GM23338 (cell line): Measurements from ENCODE around the gene DKK2.

Experiments used
- CREB1 ChIP-seq: fragments of 250-450 bp; sonication (Bioruptor Pico); IDR thresholded peaks from 2 replicates; pipeline ENCODE4 v1.5.0; 2020; ENCODE audit warnings: low read depth, mild to moderate bottlenecking, moderate library complexity
- EZH2 ChIP-seq: fragments of 200-600 bp; sonication (generic); IDR thresholded peaks from one replicate; pipeline ENCODE4 v1.8.0; 2017; ENCODE audit warnings: antibody characterized with exemption, mild to moderate bottlenecking, low read depth; ENCODE audit not compliant: unreplicated experiment
- EZH2phosphoT487 ChIP-seq: fragments of 200-600 bp; sonication (generic); IDR thresholded peaks from one replicate; pipeline ENCODE4 v1.8.1; 2018; ENCODE audit warnings: antibody characterized with exemption; ENCODE audit not compliant: unreplicated experiment
- NANOG ChIP-seq: IDR thresholded peaks from 2 replicates; pipeline ENCODE4 v1.6.1; 2016; ENCODE audit warnings: antibody characterized with exemption, borderline replicate concordance
- POLR2AphosphoS5 ChIP-seq: IDR thresholded peaks from 2 replicates; pipeline ENCODE4 v1.6.1; 2016; ENCODE audit warnings: antibody characterized with exemption, low read depth
- ZNF114 ChIP-seq: fragments of 250-450 bp; sonication (Bioruptor Pico); IDR thresholded peaks from 2 replicates; pipeline ENCODE4 v1.5.0; 2020; ENCODE audit warnings: mild to moderate bottlenecking, moderate library complexity
- TF ChIP-seq, protein P1 (sequence below), 2 experiments: fragments of 200-600 bp in 1 of 2; sonication (generic) in 1 of 2; conservative IDR thresholded peaks; 2 replicates each; pipeline versions ENCODE4 v1.5.1 to v1.6.1; 2016 to 2017; ENCODE audit warnings: antibody characterized with exemption in 2 of 2, low read depth in 2 of 2, mild to moderate bottlenecking in 2 of 2, moderate library complexity in 1 of 2
- TF ChIP-seq, protein P2 (sequence below): IDR thresholded peaks from one replicate; pipeline ENCODE4 v1.6.1; 2018; ENCODE audit warnings: antibody characterized with exemption; ENCODE audit not compliant: unreplicated experiment

DNA sequence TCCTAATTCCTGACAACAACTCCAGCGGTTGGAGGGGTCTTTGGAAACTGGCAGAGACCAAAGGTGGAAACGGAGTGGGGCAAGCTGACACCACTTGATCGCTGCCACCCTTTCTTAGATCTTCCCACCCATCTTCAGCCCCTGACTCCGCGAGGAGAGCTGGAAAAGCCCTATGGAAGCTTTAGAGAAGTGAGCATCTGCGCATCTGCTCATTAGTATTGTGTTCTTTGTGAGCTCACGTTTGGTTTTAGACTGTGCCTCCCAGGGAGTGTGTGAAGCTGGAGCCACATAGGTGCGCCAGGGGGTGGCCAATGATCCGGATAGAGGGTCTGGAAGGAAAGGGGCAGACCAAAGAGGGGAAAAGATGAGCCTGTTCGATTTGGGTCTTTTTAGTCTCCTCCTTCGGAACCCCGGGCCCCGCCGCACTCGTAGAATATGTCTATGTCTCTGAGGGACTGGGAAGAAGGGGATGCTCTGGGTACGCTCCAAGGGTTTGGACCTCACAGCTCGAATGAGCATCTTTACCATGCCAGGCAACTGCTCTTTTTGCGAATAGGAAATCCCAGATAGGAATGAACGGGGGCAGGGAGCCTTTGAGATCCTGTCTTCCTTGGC is 578 bp upstream of the DKK2 start:
- TF ChIP-seq, protein P1, sequence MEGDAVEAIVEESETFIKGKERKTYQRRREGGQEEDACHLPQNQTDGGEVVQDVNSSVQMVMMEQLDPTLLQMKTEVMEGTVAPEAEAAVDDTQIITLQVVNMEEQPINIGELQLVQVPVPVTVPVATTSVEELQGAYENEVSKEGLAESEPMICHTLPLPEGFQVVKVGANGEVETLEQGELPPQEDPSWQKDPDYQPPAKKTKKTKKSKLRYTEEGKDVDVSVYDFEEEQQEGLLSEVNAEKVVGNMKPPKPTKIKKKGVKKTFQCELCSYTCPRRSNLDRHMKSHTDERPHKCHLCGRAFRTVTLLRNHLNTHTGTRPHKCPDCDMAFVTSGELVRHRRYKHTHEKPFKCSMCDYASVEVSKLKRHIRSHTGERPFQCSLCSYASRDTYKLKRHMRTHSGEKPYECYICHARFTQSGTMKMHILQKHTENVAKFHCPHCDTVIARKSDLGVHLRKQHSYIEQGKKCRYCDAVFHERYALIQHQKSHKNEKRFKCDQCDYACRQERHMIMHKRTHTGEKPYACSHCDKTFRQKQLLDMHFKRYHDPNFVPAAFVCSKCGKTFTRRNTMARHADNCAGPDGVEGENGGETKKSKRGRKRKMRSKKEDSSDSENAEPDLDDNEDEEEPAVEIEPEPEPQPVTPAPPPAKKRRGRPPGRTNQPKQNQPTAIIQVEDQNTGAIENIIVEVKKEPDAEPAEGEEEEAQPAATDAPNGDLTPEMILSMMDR (conservative IDR thresholded peaks at IDR 0.05; ENCODE audit: low read depth in 2 of 2) = no peak
- TF ChIP-seq EZH2phosphoT487 = no peak
- TF ChIP-seq POLR2AphosphoS5 = no peak
- TF ChIP-seq, protein P2, sequence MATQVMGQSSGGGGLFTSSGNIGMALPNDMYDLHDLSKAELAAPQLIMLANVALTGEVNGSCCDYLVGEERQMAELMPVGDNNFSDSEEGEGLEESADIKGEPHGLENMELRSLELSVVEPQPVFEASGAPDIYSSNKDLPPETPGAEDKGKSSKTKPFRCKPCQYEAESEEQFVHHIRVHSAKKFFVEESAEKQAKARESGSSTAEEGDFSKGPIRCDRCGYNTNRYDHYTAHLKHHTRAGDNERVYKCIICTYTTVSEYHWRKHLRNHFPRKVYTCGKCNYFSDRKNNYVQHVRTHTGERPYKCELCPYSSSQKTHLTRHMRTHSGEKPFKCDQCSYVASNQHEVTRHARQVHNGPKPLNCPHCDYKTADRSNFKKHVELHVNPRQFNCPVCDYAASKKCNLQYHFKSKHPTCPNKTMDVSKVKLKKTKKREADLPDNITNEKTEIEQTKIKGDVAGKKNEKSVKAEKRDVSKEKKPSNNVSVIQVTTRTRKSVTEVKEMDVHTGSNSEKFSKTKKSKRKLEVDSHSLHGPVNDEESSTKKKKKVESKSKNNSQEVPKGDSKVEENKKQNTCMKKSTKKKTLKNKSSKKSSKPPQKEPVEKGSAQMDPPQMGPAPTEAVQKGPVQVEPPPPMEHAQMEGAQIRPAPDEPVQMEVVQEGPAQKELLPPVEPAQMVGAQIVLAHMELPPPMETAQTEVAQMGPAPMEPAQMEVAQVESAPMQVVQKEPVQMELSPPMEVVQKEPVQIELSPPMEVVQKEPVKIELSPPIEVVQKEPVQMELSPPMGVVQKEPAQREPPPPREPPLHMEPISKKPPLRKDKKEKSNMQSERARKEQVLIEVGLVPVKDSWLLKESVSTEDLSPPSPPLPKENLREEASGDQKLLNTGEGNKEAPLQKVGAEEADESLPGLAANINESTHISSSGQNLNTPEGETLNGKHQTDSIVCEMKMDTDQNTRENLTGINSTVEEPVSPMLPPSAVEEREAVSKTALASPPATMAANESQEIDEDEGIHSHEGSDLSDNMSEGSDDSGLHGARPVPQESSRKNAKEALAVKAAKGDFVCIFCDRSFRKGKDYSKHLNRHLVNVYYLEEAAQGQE = no peak
- no peak for TF ChIP-seq EZH2
- TF ChIP-seq CREB1 = no peak
- TF ChIP-seq NANOG = no peak
- no peak for TF ChIP-seq ZNF114
